BE2C (cell line): Measurements from ENCODE around the gene PAPPA.

Experiments
- DNase-seq: peaks from one replicate; pipeline ENCODE4 v3.0.0-alpha.2; 2020
- H3K27me3 ChIP-seq: fragments of 250-450 bp; sonication (Bioruptor Pico); 2 replicates; pipeline ENCODE4 v1.5.1; 2020; ENCODE audit warnings: mild to moderate bottlenecking
- H3K36me3 ChIP-seq: fragments of 250-450 bp; sonication (Bioruptor Pico); 2 replicates; pipeline ENCODE4 v1.5.1; 2020; ENCODE audit warnings: mild to moderate bottlenecking
- H3K4me1 ChIP-seq: fragments of 250-450 bp; sonication (Bioruptor Pico); 2 replicates; pipeline ENCODE4 v1.5.1; 2020
- H3K4me3 ChIP-seq: 2 replicates; pipeline ENCODE4 v1.5.1; 2011; ENCODE audit warnings: low read depth, low read length
- H3K9me3 ChIP-seq: fragments of 250-450 bp; sonication (Bioruptor Pico); 2 replicates; pipeline ENCODE4 v1.5.1; 2020
- TF ChIP-seq, protein P1 (sequence below): IDR thresholded peaks from 2 replicates; pipeline ENCODE4 v1.5.1; 2012; ENCODE audit warnings: mild to moderate bottlenecking, low read depth, low read length

PAPPA gene

DNA sequence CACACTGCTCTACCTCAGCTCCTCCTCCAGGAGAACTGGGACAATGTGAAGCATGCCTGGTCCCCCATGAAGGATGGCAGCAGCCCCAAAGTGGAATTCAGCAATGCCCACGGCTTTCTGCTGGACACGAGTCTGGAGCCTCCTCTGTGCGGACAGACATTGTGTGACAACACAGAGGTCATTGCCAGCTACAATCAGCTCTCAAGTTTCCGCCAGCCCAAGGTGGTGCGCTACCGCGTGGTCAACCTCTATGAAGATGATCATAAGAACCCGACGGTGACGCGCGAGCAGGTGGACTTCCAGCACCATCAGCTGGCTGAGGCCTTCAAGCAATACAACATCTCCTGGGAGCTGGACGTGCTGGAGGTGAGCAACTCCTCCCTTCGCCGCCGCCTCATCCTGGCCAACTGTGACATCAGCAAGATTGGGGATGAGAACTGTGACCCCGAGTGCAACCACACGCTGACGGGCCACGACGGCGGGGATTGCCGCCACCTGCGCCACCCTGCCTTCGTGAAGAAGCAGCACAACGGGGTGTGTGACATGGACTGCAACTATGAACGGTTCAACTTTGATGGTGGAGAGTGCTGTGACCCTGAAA, 34.1 kb downstream of the PAPPA start:
- no peaks in the 10 kb centered on the region for H3K36me3 ChIP-seq
- H3K4me1 ChIP-seq = no peaks in the 10 kb centered on the region
- TF ChIP-seq, protein P1, sequence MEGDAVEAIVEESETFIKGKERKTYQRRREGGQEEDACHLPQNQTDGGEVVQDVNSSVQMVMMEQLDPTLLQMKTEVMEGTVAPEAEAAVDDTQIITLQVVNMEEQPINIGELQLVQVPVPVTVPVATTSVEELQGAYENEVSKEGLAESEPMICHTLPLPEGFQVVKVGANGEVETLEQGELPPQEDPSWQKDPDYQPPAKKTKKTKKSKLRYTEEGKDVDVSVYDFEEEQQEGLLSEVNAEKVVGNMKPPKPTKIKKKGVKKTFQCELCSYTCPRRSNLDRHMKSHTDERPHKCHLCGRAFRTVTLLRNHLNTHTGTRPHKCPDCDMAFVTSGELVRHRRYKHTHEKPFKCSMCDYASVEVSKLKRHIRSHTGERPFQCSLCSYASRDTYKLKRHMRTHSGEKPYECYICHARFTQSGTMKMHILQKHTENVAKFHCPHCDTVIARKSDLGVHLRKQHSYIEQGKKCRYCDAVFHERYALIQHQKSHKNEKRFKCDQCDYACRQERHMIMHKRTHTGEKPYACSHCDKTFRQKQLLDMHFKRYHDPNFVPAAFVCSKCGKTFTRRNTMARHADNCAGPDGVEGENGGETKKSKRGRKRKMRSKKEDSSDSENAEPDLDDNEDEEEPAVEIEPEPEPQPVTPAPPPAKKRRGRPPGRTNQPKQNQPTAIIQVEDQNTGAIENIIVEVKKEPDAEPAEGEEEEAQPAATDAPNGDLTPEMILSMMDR = no peak
- no peak for DNase-seq
- H3K27me3 ChIP-seq = peaks cover 11% of the 10 kb centered on the region
- H3K4me3 ChIP-seq = no peak overlapping the region
- no peaks in the 10 kb centered on the region for H3K9me3 ChIP-seq

DNA sequence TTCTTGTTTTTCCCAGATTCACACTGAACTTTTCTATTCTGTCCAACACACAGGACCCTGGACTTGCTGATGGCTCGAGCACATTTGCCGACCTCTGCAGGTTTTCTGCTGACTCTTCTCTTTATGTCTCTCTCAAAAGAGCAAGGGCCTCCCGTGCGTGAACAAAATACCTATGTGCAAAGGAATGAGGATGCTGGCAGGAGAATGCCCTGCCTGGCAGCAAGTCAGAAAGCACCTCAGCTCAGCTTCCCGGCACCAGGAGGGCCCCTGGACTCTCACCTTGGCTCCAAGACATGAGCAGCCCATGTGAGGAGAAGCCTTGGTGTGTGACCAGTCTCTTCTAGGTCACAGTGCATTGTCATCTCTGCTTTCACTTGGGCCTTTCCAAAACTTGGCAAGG, 36.1 kb downstream of the PAPPA start:
- H3K36me3 ChIP-seq = no peaks in the 10 kb centered on the region
- H3K4me3 ChIP-seq = no peak overlapping the region

DNA sequence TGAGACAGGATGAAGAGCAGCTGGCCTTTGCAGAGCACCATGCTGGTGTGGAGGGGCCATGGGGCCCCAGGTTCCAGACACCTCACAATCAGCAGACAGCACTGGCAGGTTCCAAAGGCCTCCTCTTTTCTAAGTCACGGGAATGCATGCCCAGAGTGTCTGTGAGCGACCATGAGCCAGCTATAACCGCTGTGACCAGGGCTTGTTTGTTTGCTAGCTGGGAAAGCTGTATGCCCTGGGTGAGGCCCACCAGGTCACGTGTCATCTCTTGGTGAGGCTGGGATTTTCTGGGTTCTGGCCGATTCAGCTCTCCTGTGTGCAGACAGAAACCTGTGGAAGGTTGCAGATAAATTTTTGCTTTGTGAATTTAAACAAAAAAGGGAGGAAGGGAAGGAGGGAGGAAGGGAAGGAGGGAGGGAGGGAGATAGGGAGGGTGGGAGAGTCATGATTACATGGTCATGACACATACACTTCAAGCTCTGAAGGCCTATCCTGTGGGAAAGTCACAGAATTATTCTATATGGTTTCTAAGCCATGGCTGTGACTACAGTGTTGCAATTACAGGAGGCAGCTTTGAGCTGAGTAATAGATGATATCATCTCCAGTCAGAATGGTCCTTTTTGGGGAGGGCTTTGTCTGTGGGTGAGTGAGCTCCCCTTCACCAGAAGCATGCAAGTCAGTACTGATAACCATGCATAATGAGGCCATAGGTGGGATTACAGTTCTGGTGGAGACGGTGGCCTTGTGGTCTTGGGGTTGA, 37.2 kb downstream of the PAPPA start:
- no peaks in the 10 kb centered on the region for H3K27me3 ChIP-seq
- no peaks in the 10 kb centered on the region for H3K4me1 ChIP-seq
- H3K9me3 ChIP-seq = no peaks in the 10 kb centered on the region
- H3K4me3 ChIP-seq = no peak overlapping the region
- TF ChIP-seq, protein P1 = no peak
- DNase-seq = no peak
- H3K36me3 ChIP-seq = no peaks in the 10 kb centered on the region

More for the DNA sequence above, 36.1 kb downstream of the PAPPA start:
- no peaks in the 10 kb centered on the region for H3K4me1 ChIP-seq
- DNase-seq = no peak
- TF ChIP-seq, protein P1 = no peak
- H3K9me3 ChIP-seq = no peaks in the 10 kb centered on the region
- no peaks in the 10 kb centered on the region; the same call in 1 of the 2 replicates for H3K27me3 ChIP-seq

DNA sequence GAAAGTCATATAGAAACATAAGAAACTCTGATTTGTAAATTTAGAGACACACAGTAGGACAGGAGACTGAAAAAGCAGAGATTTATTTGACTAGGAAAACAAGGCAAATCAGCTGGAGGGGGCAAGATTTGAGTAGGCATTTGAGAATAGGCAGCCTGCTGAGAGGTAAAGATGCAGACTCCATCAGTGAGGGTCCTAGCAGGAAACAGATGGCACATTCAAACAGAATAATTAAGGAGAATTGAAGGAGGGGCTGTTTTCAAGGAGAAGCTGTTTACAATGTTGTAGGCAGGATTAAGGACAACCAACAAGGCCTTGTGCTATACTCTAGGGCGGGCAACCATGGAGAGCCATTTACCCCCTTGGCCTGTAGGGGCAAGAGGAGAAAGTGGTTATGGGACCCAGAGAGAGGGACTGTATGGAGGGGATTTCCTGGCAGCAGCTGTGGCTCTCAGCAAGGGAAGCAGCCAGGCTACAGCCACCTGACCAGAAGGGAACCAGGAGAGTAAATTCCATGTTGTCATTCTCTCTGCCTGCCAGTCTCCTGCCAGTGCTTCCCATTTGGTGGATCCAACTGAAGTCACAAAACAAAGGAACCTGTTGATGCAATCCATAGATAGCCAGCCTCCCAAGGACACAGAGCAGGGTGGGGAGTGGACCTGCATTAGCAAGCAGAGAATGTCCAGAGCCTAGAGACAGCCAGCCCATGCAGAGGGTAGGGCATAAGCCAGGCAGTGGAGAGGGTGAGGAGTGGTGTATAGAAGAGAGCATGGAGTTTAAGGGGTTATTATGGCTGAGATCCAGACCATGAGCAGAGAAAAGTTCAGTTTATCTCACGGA, 38.2 kb downstream of the PAPPA start:
- no peak for DNase-seq
- Histone ChIP-seq H3K9me3 (no peaks in the 10 kb centered on the region), H3K27me3 (no peaks in the 10 kb centered on the region), H3K4me3 (no peak overlapping the region), H3K36me3 (no peaks in the 10 kb centered on the region), H3K4me1 (no peaks in the 10 kb centered on the region)
- TF ChIP-seq, protein P1 = no peak

DNA sequence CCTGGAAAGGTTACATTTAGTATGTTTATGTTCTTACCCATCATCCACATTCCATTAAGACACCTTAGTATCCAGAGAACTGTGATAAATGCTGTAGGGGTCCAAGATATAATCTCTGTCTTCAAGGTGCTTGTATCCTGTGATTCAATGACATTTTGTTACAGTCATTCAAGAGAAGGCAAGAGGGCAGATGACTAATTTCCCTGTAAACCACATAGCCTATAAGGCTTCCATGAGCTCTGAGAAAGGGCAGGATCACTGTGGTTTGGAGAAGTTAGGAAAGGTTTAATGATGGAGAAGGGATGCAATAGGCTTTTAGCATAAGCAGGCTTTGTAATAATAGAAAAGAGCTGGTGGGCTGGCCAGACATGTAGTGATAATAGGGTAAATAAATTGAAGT, 40.0 kb downstream of the PAPPA start:
- H3K36me3 ChIP-seq = no peaks in the 10 kb centered on the region
- H3K4me3 ChIP-seq = no peak overlapping the region
- TF ChIP-seq, protein P1 = no peak
- DNase-seq = no peak
- no peaks in the 10 kb centered on the region for H3K9me3 ChIP-seq
- H3K4me1 ChIP-seq = no peaks in the 10 kb centered on the region
- no peaks in the 10 kb centered on the region for H3K27me3 ChIP-seq
